Activated naive CD4-positive, alpha-beta T cell treated with anti-CD3 and anti-CD28 coated beads, Interleukin-2, amount 50 U/mL, for 72 hours (primary cell): Measurements from ENCODE around the gene INTS7. TPM values are rescaled to one million over a fixed set of nuclear protein-coding genes. Genes with fewer than 3 reads are reported as not detected.

Experiments used
- ATAC-seq, 2 donors: fragments of 150-1000 bp; cut with Tn5 transposase; 2 replicates each; pipeline ENCODE4 v1.10.0; 2021; ENCODE audit warnings: mild to moderate bottlenecking in 2 of 2, moderate library complexity in 2 of 2
- DNase-seq, 2 donors: peaks; one replicate each; pipeline ENCODE4 v3.0.0; 2021 to 2022; ENCODE audit warnings: low spot score in 2 of 2
- H3K27ac Mint-ChIP-seq, 2 donors: one replicate each; pipeline ENCODE4 v1.8.0; 2022; ENCODE audit warnings: mild to moderate bottlenecking in 2 of 2, mixed read lengths in 2 of 2
- H3K36me3 Mint-ChIP-seq, 2 donors: one replicate each; pipeline ENCODE4 v1.8.0; 2022; ENCODE audit warnings: mixed read lengths in 2 of 2
- H3K9me3 Mint-ChIP-seq, 2 donors: one replicate each; pipeline ENCODE4 v1.8.0; 2022; ENCODE audit warnings: mixed read lengths in 2 of 2
- total RNA-seq, 2 donors: library from RNA; stranded (reverse); gene quantifications; one replicate each; pipeline ENCODE4 v1.2.3, GENCODE V29; 2022

The INTS7 gene, protein sequence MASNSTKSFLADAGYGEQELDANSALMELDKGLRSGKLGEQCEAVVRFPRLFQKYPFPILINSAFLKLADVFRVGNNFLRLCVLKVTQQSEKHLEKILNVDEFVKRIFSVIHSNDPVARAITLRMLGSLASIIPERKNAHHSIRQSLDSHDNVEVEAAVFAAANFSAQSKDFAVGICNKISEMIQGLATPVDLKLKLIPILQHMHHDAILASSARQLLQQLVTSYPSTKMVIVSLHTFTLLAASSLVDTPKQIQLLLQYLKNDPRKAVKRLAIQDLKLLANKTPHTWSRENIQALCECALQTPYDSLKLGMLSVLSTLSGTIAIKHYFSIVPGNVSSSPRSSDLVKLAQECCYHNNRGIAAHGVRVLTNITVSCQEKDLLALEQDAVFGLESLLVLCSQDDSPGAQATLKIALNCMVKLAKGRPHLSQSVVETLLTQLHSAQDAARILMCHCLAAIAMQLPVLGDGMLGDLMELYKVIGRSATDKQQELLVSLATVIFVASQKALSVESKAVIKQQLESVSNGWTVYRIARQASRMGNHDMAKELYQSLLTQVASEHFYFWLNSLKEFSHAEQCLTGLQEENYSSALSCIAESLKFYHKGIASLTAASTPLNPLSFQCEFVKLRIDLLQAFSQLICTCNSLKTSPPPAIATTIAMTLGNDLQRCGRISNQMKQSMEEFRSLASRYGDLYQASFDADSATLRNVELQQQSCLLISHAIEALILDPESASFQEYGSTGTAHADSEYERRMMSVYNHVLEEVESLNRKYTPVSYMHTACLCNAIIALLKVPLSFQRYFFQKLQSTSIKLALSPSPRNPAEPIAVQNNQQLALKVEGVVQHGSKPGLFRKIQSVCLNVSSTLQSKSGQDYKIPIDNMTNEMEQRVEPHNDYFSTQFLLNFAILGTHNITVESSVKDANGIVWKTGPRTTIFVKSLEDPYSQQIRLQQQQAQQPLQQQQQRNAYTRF
- 10 to 100 TPM; 27.6 to 28.7 TPM for total RNA-seq

DNA sequence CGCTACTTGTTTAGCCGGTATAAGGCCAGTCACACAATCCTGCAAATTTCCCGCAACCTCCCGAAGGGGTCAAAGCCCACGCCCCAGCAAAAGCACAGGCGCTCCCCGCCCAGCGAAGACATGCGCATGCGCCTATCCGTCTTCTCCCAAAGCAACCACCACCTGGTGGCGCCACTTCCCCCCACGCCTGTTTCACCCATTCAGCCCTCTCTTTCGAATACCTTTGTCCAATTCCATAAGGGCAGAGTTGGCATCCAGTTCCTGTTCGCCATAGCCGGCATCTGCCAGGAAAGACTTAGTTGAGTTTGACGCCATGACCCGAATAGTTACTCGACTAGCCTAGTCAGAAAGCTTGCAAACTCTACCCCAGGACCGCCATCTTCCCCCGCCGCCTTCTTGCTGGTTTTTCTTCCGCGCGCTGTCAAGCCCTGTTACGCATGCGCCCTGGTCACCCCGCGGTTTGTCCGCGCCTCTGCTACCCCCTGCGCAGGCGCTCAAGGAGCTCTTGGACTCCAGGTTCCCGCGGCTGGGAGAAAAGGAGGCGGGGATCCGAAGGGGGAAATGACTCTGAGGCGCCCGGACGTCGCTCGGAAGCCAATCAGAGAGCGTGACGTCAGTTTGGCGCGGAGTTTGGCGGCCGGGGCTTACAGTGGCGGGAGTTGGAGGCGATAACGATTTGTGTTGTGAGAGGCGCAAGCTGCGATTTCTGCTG lies at the start of gene INTS7, which contains the start of gene DTL:
Gene INTS7 (minus strand): TSS at position 435 of the 712 bp plus-strand sequence. CDS start 120 bp downstream, at position 315.
Gene DTL (plus strand): TSS at position 626 of the 712 bp plus-strand sequence. CDS start 143 bp downstream, outside the sequence.
- H3K36me3 Mint-ChIP-seq = peaks cover 33 to 51% of the 10 kb centered on the region in 2 donors
- DNase-seq (peak; percentile 95 to 99), ATAC-seq (peak; percentile 81 to 82)
- peaks cover 0 to 4% of the 10 kb centered on the region in 2 donors for H3K9me3 Mint-ChIP-seq
- peak within 1 kb of the TSS; percentile 81 to 97 for H3K27ac Mint-ChIP-seq

DNA sequence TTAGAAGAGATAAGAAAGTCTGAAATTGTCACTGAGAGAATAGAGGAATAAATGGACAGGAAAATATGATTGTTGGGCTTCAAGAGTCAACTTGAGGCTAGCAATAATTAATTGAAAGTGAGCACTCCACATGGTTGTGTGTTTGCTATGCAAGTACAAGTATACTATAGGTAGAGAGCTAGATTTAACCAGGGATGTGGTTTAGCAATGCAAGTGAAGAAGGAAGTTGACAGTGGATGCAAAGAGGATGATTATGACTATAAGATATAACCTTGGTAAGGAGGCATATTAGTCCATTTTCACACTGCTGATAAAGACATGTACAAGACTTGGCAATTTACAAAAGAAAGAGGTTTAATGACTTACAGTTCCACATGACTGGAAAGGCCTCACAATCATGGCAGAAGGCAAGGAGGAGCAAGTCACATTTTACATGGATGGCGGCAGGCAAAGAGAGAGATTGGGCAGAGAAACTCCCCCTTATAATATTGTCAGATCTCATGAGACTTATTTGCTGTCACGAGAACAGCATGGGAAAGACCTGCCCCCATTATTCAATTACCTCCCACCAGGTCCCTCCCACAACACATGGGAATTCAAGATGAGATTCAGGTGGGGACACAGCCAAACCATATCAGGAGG lies 47.5 kb upstream of the INTS7 start:
- H3K27ac Mint-ChIP-seq = no peak overlapping the region
- ATAC-seq (no peak), DNase-seq (no peak)
- H3K36me3 Mint-ChIP-seq = peaks cover 24 to 38% of the 10 kb centered on the region in 2 donors
- H3K9me3 Mint-ChIP-seq = no peaks in the 10 kb centered on the region

DNA sequence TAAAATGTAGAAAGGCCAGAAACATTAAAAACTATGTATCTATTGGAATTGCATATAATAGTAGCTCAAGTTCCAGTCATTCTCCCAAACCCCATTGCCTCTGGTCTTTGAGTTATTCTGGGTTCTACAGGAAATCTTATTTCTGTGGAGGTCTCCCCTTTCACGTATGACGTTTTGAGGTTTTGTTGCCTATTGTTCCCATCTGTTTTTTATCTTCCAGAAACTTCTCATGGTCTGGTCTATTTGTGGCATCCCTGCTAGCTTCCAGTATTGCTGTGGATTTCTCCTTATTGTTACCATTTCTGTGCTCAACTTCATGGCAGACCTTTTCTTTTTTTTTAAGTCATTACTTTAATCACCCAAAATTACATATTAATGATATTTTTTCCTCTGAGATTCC lies 43.5 kb upstream of the INTS7 start:
- DNase-seq (no peak), ATAC-seq (no peak)
- no peaks in the 10 kb centered on the region for H3K9me3 Mint-ChIP-seq
- H3K27ac Mint-ChIP-seq = no peak overlapping the region
- H3K36me3 Mint-ChIP-seq = peaks cover 25 to 38% of the 10 kb centered on the region in 2 donors

GRCh38 chr1:212077028-212077427 lies 41.7 kb upstream of the INTS7 start:
- Mint-ChIP-seq H3K36me3 (peaks cover 25 to 38% of the 10 kb centered on the region in 2 donors), H3K9me3 (no peaks in the 10 kb centered on the region), H3K27ac (no peak overlapping the region)
- ATAC-seq (no peak), DNase-seq (no peak)

GRCh38 chr1:212074856-212075255 lies 39.5 kb upstream of the INTS7 start:
- H3K9me3 Mint-ChIP-seq = no peaks in the 10 kb centered on the region
- H3K27ac Mint-ChIP-seq = no peak overlapping the region
- H3K36me3 Mint-ChIP-seq = peaks cover 36 to 50% of the 10 kb centered on the region in 2 donors
- ATAC-seq (no peak), DNase-seq (no peak)

GRCh38 chr1:212074313-212074712 lies 39.0 kb upstream of the INTS7 start:
- H3K9me3 Mint-ChIP-seq = no peaks in the 10 kb centered on the region
- ATAC-seq (no peak), DNase-seq (no peak)
- no peak overlapping the region for H3K27ac Mint-ChIP-seq
- H3K36me3 Mint-ChIP-seq = peaks cover 34 to 46% of the 10 kb centered on the region in 2 donors

- no peak for DNase-seq
- ATAC-seq = no peak
- H3K27ac Mint-ChIP-seq = no peak overlapping the region
- no peaks in the 10 kb centered on the region for H3K9me3 Mint-ChIP-seq
- peaks cover 34 to 42% of the 10 kb centered on the region in 2 donors for H3K36me3 Mint-ChIP-seq
These were observed 38.1 kb upstream of the INTS7 start for GRCh38 chr1:212073490-212073889.

- H3K9me3 Mint-ChIP-seq = no peaks in the 10 kb centered on the region
- ATAC-seq (no peak), DNase-seq (no peak)
These were observed 36.7 kb upstream of the INTS7 start for GRCh38 chr1:212072047-212072446.

GRCh38 chr1:212070720-212071302 lies 35.5 kb upstream of the INTS7 start:
- ATAC-seq = no peak
- no peak for DNase-seq
- no peaks in the 10 kb centered on the region for H3K9me3 Mint-ChIP-seq
- peaks cover 40 to 46% of the 10 kb centered on the region in 2 donors for H3K36me3 Mint-ChIP-seq
- no peak overlapping the region for H3K27ac Mint-ChIP-seq

More at GRCh38 chr1:212072047-212072446, 36.7 kb upstream of the INTS7 start:
- Mint-ChIP-seq H3K36me3 (peaks cover 46 to 49% of the 10 kb centered on the region in 2 donors), H3K27ac (no peak overlapping the region)

DNA sequence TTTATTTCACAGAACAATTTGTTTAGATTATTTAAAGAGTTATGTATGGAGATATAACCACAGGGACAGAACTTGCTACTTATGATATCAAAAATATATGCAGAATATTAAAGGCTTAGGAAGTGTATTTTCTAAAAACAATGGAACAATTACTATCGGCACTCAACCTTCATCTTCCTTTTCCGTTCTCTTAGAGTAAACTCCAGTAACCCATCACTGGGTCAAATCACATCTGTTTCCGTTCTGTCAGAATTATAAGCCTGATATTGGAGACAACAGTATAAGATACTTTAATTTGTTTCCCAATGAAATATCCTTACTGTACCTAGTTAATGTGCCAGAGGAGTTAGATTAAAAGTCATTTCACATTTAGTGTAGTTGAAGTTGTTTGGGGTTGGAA lies 32.4 kb upstream of the INTS7 start:
- no peak for ATAC-seq
- no peak overlapping the region for H3K27ac Mint-ChIP-seq
- no peak for DNase-seq
- H3K9me3 Mint-ChIP-seq = no peaks in the 10 kb centered on the region
- peaks cover 40 to 50% of the 10 kb centered on the region in 2 donors for H3K36me3 Mint-ChIP-seq

DNA sequence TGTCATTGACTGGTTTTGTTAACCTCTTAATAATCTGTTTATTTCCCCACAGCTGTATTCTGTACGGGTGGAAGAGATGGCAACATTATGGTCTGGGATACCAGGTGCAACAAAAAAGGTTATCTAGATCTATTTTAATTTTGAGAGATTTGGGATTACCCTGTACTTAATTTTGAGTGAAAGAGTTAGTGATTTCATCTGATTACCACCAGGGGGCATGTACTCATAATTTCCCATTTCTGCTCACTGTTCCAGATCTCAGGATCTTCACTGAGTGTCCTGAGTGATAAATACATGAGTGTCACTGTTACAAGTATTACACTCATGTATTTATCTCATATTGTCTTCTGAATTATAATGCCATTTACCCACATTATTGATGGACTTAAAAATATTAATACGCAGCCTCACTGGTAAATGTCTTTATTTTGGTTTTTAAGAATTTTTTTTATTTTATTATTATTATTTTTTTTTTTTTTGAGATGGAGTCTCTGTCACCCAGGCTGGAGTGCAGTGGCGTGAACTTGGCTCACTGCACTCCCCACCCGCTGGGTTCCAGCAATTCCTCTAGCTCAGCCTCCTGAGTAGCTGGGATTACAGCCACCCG lies 27.6 kb upstream of the INTS7 start:
- no peaks in the 10 kb centered on the region for H3K9me3 Mint-ChIP-seq
- H3K27ac Mint-ChIP-seq = no peak overlapping the region
- ATAC-seq (peak in 1 of 2 donors; percentile 52), DNase-seq (no peak)
- H3K36me3 Mint-ChIP-seq = peaks cover 26 to 47% of the 10 kb centered on the region in 2 donors

DNA sequence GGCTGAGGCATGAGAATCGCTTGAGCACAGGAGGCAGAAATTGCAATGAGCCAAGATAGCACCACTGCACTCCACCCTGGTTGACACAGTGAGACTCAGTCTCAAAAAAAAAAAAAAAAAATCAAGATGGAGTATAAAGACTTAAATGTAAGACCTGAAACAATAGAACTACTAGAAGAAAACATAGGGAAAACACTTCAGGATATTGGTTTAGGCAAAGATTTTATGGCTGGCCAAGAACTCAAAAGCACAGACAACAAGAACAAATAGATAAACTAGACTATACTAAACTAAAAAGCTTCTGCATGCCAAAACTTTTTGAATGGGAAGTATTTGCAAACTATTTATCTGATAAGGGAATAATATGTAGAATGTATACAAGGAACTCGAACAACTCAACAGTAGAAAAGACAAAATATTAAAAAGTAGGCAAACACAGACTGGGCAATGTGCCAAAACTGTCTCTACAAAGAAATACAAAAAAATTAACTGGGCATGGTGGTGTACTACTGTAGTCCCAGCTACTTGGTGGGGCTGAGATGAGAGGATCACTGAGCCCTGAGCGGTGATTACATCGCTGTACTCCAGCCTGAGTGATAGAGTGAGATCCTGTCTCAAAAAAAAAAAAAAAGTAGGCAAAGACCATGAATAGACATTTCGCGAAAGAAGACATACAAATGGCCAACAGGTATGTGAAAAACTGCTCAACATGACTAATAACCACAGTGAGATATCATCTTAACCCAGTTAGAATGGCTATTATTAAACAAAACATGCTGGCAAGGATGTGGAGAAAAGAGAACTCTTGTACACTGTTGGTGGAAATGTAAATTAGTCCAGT lies 25.5 kb upstream of the INTS7 start:
- Mint-ChIP-seq H3K36me3 (peaks cover 34 to 50% of the 10 kb centered on the region in 2 donors), H3K27ac (peak overlapping the region in 1 of 2 donors; percentile 44), H3K9me3 (peaks cover 7 to 9% of the 10 kb centered on the region in 2 donors)
- DNase-seq = no peak
- ATAC-seq = peak; percentile 51 to 68

- ATAC-seq (no peak), DNase-seq (no peak)
- Mint-ChIP-seq H3K9me3 (peaks cover 13% of the 10 kb centered on the region in 2 donors), H3K36me3 (peaks cover 75 to 93% of the 10 kb centered on the region in 2 donors), H3K27ac (no peak overlapping the region)
These were observed 20.0 kb upstream of the INTS7 start for GRCh38 chr1:212055333-212055732.

GRCh38 chr1:212053993-212054392 lies 18.6 kb upstream of the INTS7 start:
- ATAC-seq = no peak
- no peak for DNase-seq
- no peak overlapping the region for H3K27ac Mint-ChIP-seq
- peaks cover 76 to 84% of the 10 kb centered on the region in 2 donors for H3K36me3 Mint-ChIP-seq
- H3K9me3 Mint-ChIP-seq = peaks cover 13% of the 10 kb centered on the region in 2 donors
